Sigmoid colon (tissue), 7 donors: ENCODE measurements around the gene DPYSL4. TPM values are rescaled to one million over a fixed set of nuclear protein-coding genes. Genes with fewer than 3 reads are reported as not detected.

Source experiments
- DNase-seq: peaks from one replicate; pipeline ENCODE4 v3.0.0-alpha.2; 2019
- H3K27ac ChIP-seq, 4 donors: fragments of 200-600 bp; sonication (generic); one replicate each; pipeline ENCODE4 v1.5.1; 2016 to 2019; ENCODE audit warnings: mild to moderate bottlenecking in 1 of 4
- H3K27me3 ChIP-seq, 3 donors: fragments of 200-600 bp; sonication (generic); one replicate each; pipeline ENCODE4 v1.5.1; 2019; ENCODE audit warnings: mild to moderate bottlenecking in 1 of 3
- H3K36me3 ChIP-seq, 4 donors: fragments of 200-600 bp; sonication (generic); one replicate each; pipeline ENCODE4 v1.5.1; 2016 to 2019
- H3K4me1 ChIP-seq, 4 donors: fragments of 200-600 bp; sonication (generic); one replicate each; pipeline ENCODE4 v1.5.1; 2017 to 2019
- H3K4me3 ChIP-seq, 4 donors: fragments of 200-600 bp; sonication (generic); one replicate each; pipeline ENCODE4 v1.5.1; 2017 to 2019; ENCODE audit warnings: mild to moderate bottlenecking in 2 of 4, moderate library complexity in 1 of 4
- H3K9me3 ChIP-seq, 4 donors: fragments of 200-600 bp in 3 of 4; sonication (generic) in 3 of 4; one replicate each; pipeline versions ENCODE4 v1.5.1 to v1.6.1; 2013 to 2019
- CTCF ChIP-seq, 4 experiments: fragments of 450-650 bp in 3 of 4; fragments of 200-600 bp in 1 of 4; IDR thresholded peaks; one replicate each; pipeline ENCODE4 v1.5.1; 2016 to 2019; ENCODE audit warnings: antibody characterized with exemption in 4 of 4, mild to moderate bottlenecking in 3 of 4, moderate library complexity in 2 of 4
- EP300 ChIP-seq, 4 donors: sonication (generic); formaldehyde crosslinking; IDR thresholded peaks; one replicate each; pipeline ENCODE4 v1.6.1; 2017; ENCODE audit warnings: antibody characterized with exemption in 4 of 4
- POLR2A ChIP-seq, 2 donors: fragments of 450-650 bp; IDR thresholded peaks; one replicate each; pipeline ENCODE4 v1.6.1; 2016; ENCODE audit warnings: antibody characterized with exemption in 2 of 2, mild to moderate bottlenecking in 2 of 2, moderate library complexity in 2 of 2
- POLR2AphosphoS5 ChIP-seq, 4 donors: sonication (generic); formaldehyde crosslinking; IDR thresholded peaks; one replicate each; pipeline ENCODE4 v1.6.1; 2017; ENCODE audit warnings: antibody characterized with exemption in 4 of 4
- WGBS, 2 donors: extraction: QIAGEN DNeasy Blood & Tissue Kit; methylation state at CpG; one replicate each; pipeline ENCODE4 v1.1.7; 2013; 5-methylcytosine and 5-hydroxymethylcytosine counted together
- intact Hi-C: fragments of 100-400 bp; cut with DNase I; formaldehyde crosslinking; loops from one replicate; pipeline ENCODE4 v1.15.1; 2023
- polyA plus RNA-seq, 3 donors: library from polyadenylated mRNA; stranded (reverse); fragments of 200-250 nt; gene quantifications; one replicate each; pipeline ENCODE4 v1.2.3, GENCODE V29; 2013
- total RNA-seq, 4 donors: library from RNA; depleted of rRNA; stranded (reverse); fragments of >200 nt; gene quantifications; one replicate each; pipeline ENCODE4 v1.1.0, GENCODE V29; 2016
- donor health status: healthy with polysubstance abuse.
- donor health status: Bipolar disorder and iron deficiency.
- donor health status: healthy.

Gene DPYSL4
- total and polyA plus RNA-seq, 7 donors: under 0.01 to 1.9 (median 0.63) TPM; not detected in 1

GRCh38 chr10:132253092-132253687, 66.4 kb downstream of the DPYSL4 start:
- peaks cover 0 to 6% (median 0%) of the 10 kb centered on the region in 4 donors for H3K4me1 ChIP-seq
- no peak overlapping the region for H3K27ac ChIP-seq
- no peak overlapping the region for H3K4me3 ChIP-seq
- no peaks in the 10 kb centered on the region for H3K36me3 ChIP-seq
- intact Hi-C loops: no loop called here
- no peaks in the 10 kb centered on the region for H3K9me3 ChIP-seq
- WGBS, 2 donors: 55 to 62% methylated on average over 19 of the region's 19 CpGs
- no peak for DNase-seq
- no peaks in the 10 kb centered on the region for H3K27me3 ChIP-seq
- TF ChIP-seq POLR2AphosphoS5 (IDR thresholded peaks at IDR 0.05): no peak
- no peak for TF ChIP-seq POLR2A (IDR thresholded peaks at IDR 0.05)
- no peak for TF ChIP-seq CTCF (IDR thresholded peaks at IDR 0.05)
- TF ChIP-seq EP300 (IDR thresholded peaks at IDR 0.05): no peak

GRCh38 chr10:132254841-132255240, 68.1 kb downstream of the DPYSL4 start:
- H3K27me3 ChIP-seq: no peaks in the 10 kb centered on the region
- intact Hi-C loops: no loop called here
- no peaks in the 10 kb centered on the region for H3K9me3 ChIP-seq
- H3K4me1 ChIP-seq: no peaks in the 10 kb centered on the region
- no peak for DNase-seq
- 75 to 79% methylated on average over 14 of the region's 14 CpGs for WGBS, 2 donors
- H3K36me3 ChIP-seq: no peaks in the 10 kb centered on the region
- TF ChIP-seq CTCF (IDR thresholded peaks at IDR 0.05): no peak
- no peak for TF ChIP-seq POLR2AphosphoS5 (IDR thresholded peaks at IDR 0.05)
- TF ChIP-seq POLR2A (IDR thresholded peaks at IDR 0.05): no peak
- TF ChIP-seq EP300 (IDR thresholded peaks at IDR 0.05): no peak
- H3K27ac ChIP-seq: no peak overlapping the region
- H3K4me3 ChIP-seq: no peak overlapping the region

Other genes starting within 250 kb of the DPYSL4 start
- gene BNIP3, start 205.0 kb upstream of the DPYSL4 start, total RNA-seq: 100 to 1,000 TPM in 2 of 4 donors, 10 to 100 TPM in 2; 55.9 to 125 (median 95.4) TPM
- gene BNIP3, start 205.0 kb upstream of the DPYSL4 start, polyA plus RNA-seq: 10 to 100 TPM in 2 of 3 donors, 1 to 10 TPM in 1; 3.9 to 11.7 (median 10.8) TPM
- 1 to 10 TPM in 2 of 4 donors, under 1 TPM in 2; 0.49 to 3.0 (median 0.97) TPM for gene JAKMIP3, start 121.0 kb upstream of the DPYSL4 start, total RNA-seq
- under 1 TPM in 1 of 3 donors, not detected in 2; 0.22 TPM for gene JAKMIP3, start 121.0 kb upstream of the DPYSL4 start, polyA plus RNA-seq
- gene STK32C, start 121.0 kb downstream of the DPYSL4 start, total RNA-seq: 1 to 10 TPM; 4.3 to 8.4 (median 6.1) TPM
- gene STK32C, start 121.0 kb downstream of the DPYSL4 start, polyA plus RNA-seq: 10 to 100 TPM; 10.4 to 12.8 (median 12.6) TPM
- 10 to 100 TPM in 1 of 4 donors, 1 to 10 TPM in 3; 6.1 to 15.5 (median 8.1) TPM for gene LRRC27, start 145.2 kb downstream of the DPYSL4 start, total RNA-seq
- gene LRRC27, start 145.2 kb downstream of the DPYSL4 start, polyA plus RNA-seq: 1 to 10 TPM; 1.4 to 6.2 (median 1.8) TPM
- gene PWWP2B, start 210.3 kb downstream of the DPYSL4 start, total RNA-seq: 10 to 100 TPM in 1 of 4 donors, 1 to 10 TPM in 3; 7.7 to 10.2 (median 9.3) TPM
- 10 to 100 TPM; 27.0 to 50.8 (median 28.2) TPM for gene PWWP2B, start 210.3 kb downstream of the DPYSL4 start, polyA plus RNA-seq